ENCODE data around the gene ACSF2.

The ACSF2 gene

GRCh38 chr17:50492214-50492613, 66.2 kb downstream of the ACSF2 start:
- Histone ChIP-seq H3K9me3 (ENCODE audit: insufficient read depth, low read length, severe bottlenecking) (no peaks in the 10 kb centered on the region), H3K4me2 (ENCODE audit: insufficient read depth, low read length) (no peak overlapping the region), H3K27me3 (ENCODE audit: insufficient read depth, low read length, poor library complexity) (no peaks in the 10 kb centered on the region), H3K4me1 (ENCODE audit: insufficient read depth, low read length) (no peaks in the 10 kb centered on the region), H3K79me2 (ENCODE audit: insufficient read depth, low read length) (no peaks in the 10 kb centered on the region), H4K20me1 (ENCODE audit: insufficient read depth, low read length) (no peaks in the 10 kb centered on the region), H3K27ac (ENCODE audit: low read length) (no peak overlapping the region), H3K4me3 (ENCODE audit: low read depth in 1 of 2, low read length in 2 of 2) (no peak overlapping the region), H2AFZ (ENCODE audit: low read depth, low read length) (no peak overlapping the region), H3K9ac (ENCODE audit: low read depth, low read length) (no peak overlapping the region), H3K36me3 (ENCODE audit: insufficient read depth, low read length) (no peaks in the 10 kb centered on the region)
- DNase-seq (no peak), ATAC-seq (ENCODE audit: insufficient read depth, low read depth) (no peak)
- TF ChIP-seq EZH2 (IDR thresholded peaks at IDR 0.05; ENCODE audit: borderline replicate concordance, low read depth, low read length, severe bottlenecking) (no peak), CTCF (IDR thresholded peaks at IDR 0.05; ENCODE audit: borderline replicate concordance, extremely low read depth, low read length, poor library complexity, severe bottlenecking) (no peak)

GRCh38 chr17:50493744-50494143, 67.7 kb downstream of the ACSF2 start:
- no peak overlapping the region for H3K4me3 ChIP-seq (ENCODE audit: low read depth in 1 of 2, low read length in 2 of 2)
- H3K9me3 ChIP-seq (ENCODE audit: insufficient read depth, low read length, severe bottlenecking) = no peaks in the 10 kb centered on the region
- TF ChIP-seq EZH2 (IDR thresholded peaks at IDR 0.05; ENCODE audit: borderline replicate concordance, low read depth, low read length, severe bottlenecking) (no peak), CTCF (IDR thresholded peaks at IDR 0.05; ENCODE audit: borderline replicate concordance, extremely low read depth, low read length, poor library complexity, severe bottlenecking) (no peak)
- H3K27ac ChIP-seq (ENCODE audit: low read length) = no peak overlapping the region
- no peaks in the 10 kb centered on the region for H3K36me3 ChIP-seq (ENCODE audit: insufficient read depth, low read length)
- H3K4me2 ChIP-seq (ENCODE audit: insufficient read depth, low read length) = no peak overlapping the region
- DNase-seq (no peak), ATAC-seq (ENCODE audit: insufficient read depth, low read depth) (no peak)
- no peak overlapping the region for H3K9ac ChIP-seq (ENCODE audit: low read depth, low read length)
- no peaks in the 10 kb centered on the region for H4K20me1 ChIP-seq (ENCODE audit: insufficient read depth, low read length)
- H3K4me1 ChIP-seq (ENCODE audit: insufficient read depth, low read length) = no peaks in the 10 kb centered on the region
- no peaks in the 10 kb centered on the region for H3K79me2 ChIP-seq (ENCODE audit: insufficient read depth, low read length)
- H2AFZ ChIP-seq (ENCODE audit: low read depth, low read length) = no peak overlapping the region
- H3K27me3 ChIP-seq (ENCODE audit: insufficient read depth, low read length, poor library complexity) = no peaks in the 10 kb centered on the region

- no peaks in the 10 kb centered on the region for H3K79me2 ChIP-seq (ENCODE audit: insufficient read depth, low read length)
- H3K9me3 ChIP-seq (ENCODE audit: insufficient read depth, low read length, severe bottlenecking) = no peaks in the 10 kb centered on the region
- no peak overlapping the region for H3K9ac ChIP-seq (ENCODE audit: low read depth, low read length)
- H3K36me3 ChIP-seq (ENCODE audit: insufficient read depth, low read length) = no peaks in the 10 kb centered on the region
- H2AFZ ChIP-seq (ENCODE audit: low read depth, low read length) = no peak overlapping the region
- H3K27ac ChIP-seq (ENCODE audit: low read length) = no peak overlapping the region
- DNase-seq (no peak), ATAC-seq (ENCODE audit: insufficient read depth, low read depth) (no peak)
- no peaks in the 10 kb centered on the region for H3K4me1 ChIP-seq (ENCODE audit: insufficient read depth, low read length)
- no peaks in the 10 kb centered on the region for H4K20me1 ChIP-seq (ENCODE audit: insufficient read depth, low read length)
- no peak overlapping the region for H3K4me3 ChIP-seq (ENCODE audit: low read depth in 1 of 2, low read length in 2 of 2)
- no peak for TF ChIP-seq CTCF (IDR thresholded peaks at IDR 0.05; ENCODE audit: borderline replicate concordance, extremely low read depth, low read length, poor library complexity, severe bottlenecking)
- no peak for TF ChIP-seq EZH2 (IDR thresholded peaks at IDR 0.05; ENCODE audit: borderline replicate concordance, low read depth, low read length, severe bottlenecking)
- H3K4me2 ChIP-seq (ENCODE audit: insufficient read depth, low read length) = no peak overlapping the region
- no peaks in the 10 kb centered on the region for H3K27me3 ChIP-seq (ENCODE audit: insufficient read depth, low read length, poor library complexity)
These were observed 69.3 kb downstream of the ACSF2 start for GRCh38 chr17:50495217-50495823.
